Measurements from ENCODE around the gene SNX5. TPM values are rescaled to one million over a fixed set of nuclear protein-coding genes. Genes with fewer than 3 reads are reported as not detected.

The SNX5 gene
- total RNA-seq, 1 donor from 2014 or later: 127 TPM

DNA sequence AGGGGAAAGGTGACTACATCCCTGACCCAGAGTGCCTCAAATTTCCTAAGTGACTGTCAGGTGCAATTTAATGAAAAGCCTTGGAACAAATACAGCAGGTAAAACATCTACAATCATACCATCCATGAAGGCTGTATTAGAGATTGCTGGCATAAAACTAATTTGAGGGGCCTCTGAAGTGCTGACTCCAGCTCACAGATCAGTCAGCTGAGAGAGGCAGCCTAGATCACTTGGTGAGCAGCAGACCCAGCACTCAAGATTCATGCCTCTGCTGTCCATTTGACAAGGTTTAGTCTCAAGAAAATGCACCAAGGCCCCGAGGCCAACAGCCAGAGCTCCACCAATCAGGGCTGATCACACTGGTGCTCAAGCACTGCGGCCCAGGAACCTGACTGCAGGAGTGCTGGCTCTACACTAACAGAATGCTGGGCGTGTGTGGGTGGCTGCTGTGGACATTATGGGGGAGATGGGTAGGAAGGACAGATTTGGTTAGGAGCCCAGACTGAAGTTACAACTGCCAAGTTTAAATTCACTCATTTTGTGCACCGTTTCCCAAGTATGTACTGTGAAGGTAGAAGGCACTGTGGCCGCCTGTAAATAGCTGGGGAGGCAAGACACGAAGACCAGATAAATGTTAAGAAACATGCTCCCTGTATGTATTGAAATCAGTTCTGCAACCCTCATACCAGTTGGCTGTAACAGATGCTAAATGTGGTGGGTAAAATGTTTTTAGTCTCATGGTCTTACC is 28.2 kb downstream of the SNX5 start:
- no peak for DNase-seq

GRCh38 chr20:17939622-17940223 is 28.9 kb downstream of the SNX5 start:
- DNase-seq: no peak

GRCh38 chr20:17938871-17939619 is 29.5 kb downstream of the SNX5 start:
- peak; percentile 88 for DNase-seq

GRCh38 chr20:17936761-17937732 is 31.5 kb downstream of the SNX5 start:
- DNase-seq: peak; percentile 97

DNA sequence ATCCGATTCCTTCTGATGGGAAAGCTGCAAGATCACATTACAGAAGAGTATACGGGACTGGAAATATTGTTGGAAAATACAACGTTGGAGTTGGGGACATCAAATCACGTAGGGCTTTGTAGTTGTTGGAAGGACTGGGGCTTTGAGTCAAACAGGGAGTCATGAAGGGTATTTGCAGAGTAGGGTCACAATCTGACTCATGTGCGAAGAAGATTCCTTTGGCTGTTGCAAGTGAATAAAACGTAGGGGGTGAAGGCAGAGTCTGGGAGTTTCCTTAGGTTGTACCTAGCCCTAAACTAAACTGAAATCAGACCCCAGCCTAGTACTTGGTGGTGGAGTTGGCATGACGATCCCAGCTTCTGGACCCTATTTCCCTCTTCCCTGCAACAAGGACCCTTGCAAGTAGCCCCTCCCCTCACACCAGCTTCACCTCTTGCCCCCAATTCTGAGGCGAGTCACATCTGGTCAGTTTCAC is 32.3 kb downstream of the SNX5 start:
- DNase-seq: peak; percentile 40

DNA sequence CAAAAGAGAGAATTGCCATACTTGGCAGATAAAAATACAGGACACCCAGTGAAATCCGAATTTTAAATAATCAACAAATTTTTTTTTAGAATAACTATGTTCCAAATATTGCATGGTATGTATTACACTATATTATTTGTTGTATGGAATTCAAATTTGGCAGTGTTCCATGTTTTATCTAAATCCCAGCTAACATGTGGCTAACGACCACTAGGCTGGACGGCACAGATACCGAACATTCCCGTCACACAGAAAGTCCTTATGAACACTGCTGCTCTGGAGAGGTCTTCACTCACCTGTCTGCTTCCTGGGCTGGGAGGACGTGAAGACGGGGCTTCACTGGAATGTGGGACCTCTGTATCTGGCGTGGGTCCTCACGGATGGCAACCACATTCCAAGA is 32.8 kb downstream of the SNX5 start:
- DNase-seq: peak; percentile 33

DNA sequence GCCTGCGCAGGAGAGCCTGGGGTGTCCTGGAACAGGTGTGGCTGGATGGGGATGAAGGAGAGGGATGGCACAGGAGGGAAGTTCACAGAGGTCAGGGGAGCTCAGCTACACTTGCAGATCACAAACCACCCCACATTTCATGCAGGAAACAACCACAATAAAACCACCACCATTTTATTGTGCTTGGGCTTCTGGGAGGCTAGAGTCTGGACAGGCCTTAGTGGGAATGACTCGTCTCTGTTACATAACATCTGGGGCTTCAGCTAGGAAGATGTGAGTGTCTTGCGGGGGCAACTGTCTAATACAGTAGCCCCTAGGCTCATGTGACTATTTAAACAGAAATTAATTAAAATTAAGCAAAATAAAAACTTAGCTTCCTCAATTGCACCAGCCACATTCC is 33.4 kb downstream of the SNX5 start:
- DNase-seq: no peak

GRCh38 chr20:17934141-17934862 is 34.3 kb downstream of the SNX5 start:
- no peak for DNase-seq

DNA sequence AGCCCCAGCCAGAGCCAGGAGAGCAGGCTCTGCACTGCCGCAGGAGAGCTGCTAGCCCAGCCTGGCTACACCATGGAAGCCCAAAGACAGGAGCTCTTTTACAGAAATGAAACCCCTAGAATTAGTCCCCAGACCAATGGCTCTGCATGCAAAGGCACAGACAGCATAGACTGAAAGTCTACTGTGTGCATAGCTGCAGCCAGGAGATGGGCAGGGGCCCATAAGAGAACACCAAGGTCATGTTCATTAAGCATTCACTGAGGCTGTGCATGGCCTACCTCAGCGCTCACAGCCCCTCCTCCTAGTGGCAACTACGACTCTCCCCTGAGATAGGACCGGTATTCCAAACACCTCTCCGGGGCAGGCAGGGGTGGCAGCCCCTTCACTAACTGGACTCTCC is 34.9 kb downstream of the SNX5 start:
- DNase-seq: no peak

GRCh38 chr20:17933121-17933520 is 35.5 kb downstream of the SNX5 start:
- no peak for DNase-seq

DNA sequence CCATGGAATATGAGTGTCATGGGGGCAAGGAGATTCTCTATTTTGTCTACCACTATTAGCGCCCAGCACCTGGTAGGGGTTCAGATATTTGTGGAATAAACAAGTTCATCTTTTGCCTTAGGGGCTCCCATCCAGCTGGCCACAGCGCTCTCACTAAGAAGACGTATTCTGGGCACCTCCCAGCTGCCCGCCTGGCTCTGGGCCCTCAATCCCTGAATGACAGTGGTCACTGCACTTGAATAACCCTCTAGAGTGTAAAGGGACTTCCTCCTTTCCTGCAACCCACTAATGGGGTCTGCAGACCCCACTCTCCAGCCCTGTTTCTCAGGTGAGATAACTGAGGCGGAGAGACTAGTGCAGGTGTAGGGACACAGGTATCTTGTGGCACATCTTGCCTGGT is 36.2 kb downstream of the SNX5 start:
- DNase-seq: peak; percentile 70

- no peak for DNase-seq
These were observed 37.1 kb downstream of the SNX5 start for GRCh38 chr20:17931513-17931912.

DNA sequence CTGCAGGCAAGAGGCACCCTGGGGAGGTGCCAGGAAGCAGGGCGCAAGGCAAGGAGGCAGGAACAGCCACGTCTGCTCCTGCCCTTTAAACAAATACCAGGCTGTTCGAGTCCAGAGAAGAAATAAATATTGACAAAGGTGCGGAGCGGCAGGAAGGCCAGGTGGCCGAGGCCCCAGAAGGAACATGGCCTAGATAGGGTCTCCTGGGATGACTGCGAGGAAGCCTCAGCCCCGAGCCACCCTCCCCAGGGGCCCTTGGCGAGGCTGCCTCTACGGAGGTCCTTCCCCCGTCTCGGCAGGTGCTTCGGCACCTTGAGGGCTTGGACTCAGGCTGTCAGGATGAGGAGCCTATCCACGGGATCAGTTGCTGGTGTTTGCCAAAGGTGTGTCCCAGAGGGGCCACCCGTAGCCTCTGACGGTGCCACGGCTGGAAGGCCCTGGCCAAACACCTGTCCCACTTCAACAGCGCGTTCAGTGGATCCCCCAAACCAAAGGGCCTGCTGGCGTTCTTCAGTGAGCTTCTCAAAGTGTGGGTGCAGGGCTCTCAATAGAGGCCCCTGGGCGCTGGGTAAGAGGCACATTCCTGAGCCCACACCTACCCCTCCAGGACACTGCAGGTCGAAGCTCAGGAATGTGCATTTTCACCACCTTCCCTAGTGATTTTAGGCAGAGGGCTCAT is 39.8 kb downstream of the SNX5 start:
- no peak for DNase-seq

GRCh38 chr20:17928211-17928611 is 40.4 kb downstream of the SNX5 start:
- DNase-seq: no peak

- no peak for DNase-seq
These were observed 42.7 kb downstream of the SNX5 start for GRCh38 chr20:17925940-17926300.

- DNase-seq: peak; percentile 79
These were observed 43.3 kb downstream of the SNX5 start for GRCh38 chr20:17925141-17925939.

DNA sequence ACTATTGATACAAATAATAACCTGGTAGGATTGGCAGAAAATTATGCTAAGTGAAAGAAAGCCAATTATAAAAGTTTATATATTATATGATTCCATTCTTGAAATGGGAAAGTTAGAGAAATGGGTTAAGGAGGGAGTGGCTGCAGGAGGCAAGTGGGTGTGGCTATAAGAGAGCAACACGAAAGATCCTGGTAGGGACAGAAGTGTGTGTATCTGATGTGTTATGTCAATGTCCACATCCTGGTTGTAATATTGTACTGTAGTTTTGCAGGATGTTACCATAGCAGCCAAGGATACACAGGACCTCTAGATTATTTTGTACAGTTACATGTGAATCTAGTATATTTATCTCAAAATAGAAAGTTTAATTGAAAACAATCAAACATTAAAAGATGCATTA is 46.8 kb downstream of the SNX5 start:
- DNase-seq: no peak

DNA sequence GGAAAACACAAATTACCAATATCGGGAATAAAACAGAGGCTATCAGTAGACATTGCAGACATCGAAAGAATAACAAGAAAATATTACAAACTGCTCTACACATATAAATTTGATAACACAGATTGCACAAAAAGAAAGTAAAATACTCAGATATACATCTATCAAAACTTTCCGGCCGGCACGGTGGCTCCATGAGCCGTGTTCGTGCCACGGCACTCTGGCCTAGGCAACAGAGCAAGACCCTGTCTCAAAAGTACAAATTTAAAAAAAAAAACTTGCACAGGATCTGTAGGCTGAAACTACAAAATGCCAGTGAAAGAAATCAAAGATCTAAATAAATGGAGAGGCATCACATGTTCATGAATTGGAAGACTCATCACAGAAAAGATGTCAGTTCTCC is 49.4 kb downstream of the SNX5 start:
- DNase-seq: no peak

DNA sequence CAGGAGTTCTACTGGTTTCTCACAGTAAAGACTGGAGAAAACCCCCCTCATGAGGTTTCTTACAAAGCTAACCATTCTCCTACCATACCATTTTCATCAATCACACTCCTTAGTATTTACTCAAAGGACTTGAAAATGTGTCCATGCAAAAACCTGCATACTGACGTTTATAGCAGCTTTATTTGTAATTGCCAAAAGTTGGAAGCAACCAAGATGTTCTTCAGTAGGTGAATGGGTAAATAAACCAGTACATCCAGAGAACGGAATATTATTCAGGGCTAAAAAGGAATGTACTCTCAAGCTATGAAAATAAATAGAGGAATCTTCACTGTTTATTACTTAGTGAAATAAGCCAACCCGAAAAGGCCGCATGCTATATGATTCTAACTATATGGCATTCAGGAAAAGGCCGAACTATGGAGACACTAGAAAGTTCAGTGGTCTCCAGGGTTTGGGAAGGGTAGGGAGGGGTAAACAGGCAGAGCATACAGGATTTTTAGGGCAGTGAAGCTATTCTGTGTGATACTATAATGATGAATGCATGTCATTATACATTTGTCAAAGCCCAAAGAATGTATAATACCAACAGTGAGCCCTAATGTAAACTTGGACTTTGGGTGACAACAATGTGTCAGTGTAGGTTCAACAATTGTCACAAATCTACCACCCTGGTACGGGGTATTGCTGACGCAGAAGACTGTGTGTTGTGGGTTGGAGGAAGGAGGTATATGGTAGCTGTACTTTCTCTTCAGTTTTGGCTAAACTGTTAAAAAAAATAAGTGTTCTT is 50.6 kb downstream of the SNX5 start:
- DNase-seq: no peak
